Activated B cell treated with CpG ODN at 0.5 μM for 24 hours (primary cell): ENCODE results near the gene SOD2. TPM values are rescaled to one million over a fixed set of nuclear protein-coding genes. Genes with fewer than 3 reads are reported as not detected.
"Not testable (repeated sequence)": the region's sequence is repeated elsewhere in the genome, so short reads cannot be mapped to it uniquely, and the experiment has no call there.

Experiments
- ATAC-seq: fragments of 200-7000 bp; cut with Tn5 transposase; one replicate; pipeline ENCODE4 v1.10.0; 2021; ENCODE audit warnings: low read depth, mild to moderate bottlenecking, moderate library complexity
- CTCF ChIA-PET: fragments of 350-600 bp; sonication (Branson Sonifier 250); formaldehyde crosslinking; loops from one replicate; lab custom pipeline; 2021; ENCODE audit warnings: antibody characterized with exemption; lab: Charles Lee
- POLR2A ChIA-PET: fragments of 350-600 bp; sonication (Branson Sonifier 250); formaldehyde crosslinking; loops from one replicate; lab custom pipeline; 2021; ENCODE audit warnings: antibody characterized with exemption; lab: Charles Lee
- DNase-seq: peaks from one replicate; pipeline ENCODE4 v3.0.0; 2022
- H3K27ac Mint-ChIP-seq: one replicate; pipeline ENCODE4 v1.8.0; 2020; ENCODE audit warnings: mixed read lengths
- H3K27me3 Mint-ChIP-seq: one replicate; pipeline ENCODE4 v1.8.0; 2021; ENCODE audit warnings: mixed read lengths
- H3K36me3 Mint-ChIP-seq: one replicate; pipeline ENCODE4 v1.8.0; 2021; ENCODE audit warnings: low read depth, mixed read lengths
- H3K4me1 Mint-ChIP-seq: one replicate; pipeline ENCODE4 v1.8.0; 2021; ENCODE audit warnings: mixed read lengths
- H3K4me3 Mint-ChIP-seq: one replicate; pipeline ENCODE4 v1.8.0; 2020; ENCODE audit warnings: mild to moderate bottlenecking, mixed read lengths
- H3K9me3 Mint-ChIP-seq: one replicate; pipeline ENCODE4 v1.8.0; 2020; ENCODE audit warnings: mixed read lengths
- CTCF ChIP-seq: fragments of 200-600 bp; IDR thresholded peaks from one replicate; pipeline ENCODE4 v1.8.0; 2022; ENCODE audit warnings: antibody characterized with exemption, mild to moderate bottlenecking
- intact Hi-C: fragments of 100-400 bp; cut with micrococcal nuclease; formaldehyde crosslinking; loops from one replicate; pipeline ENCODE4 v1.15.1; 2024
- total RNA-seq: library from RNA; stranded (reverse); gene quantifications from 2 replicates; pipeline ENCODE4 v1.2.3, GENCODE V29; 2022

SOD2 gene
- 91.0 and 98.2 TPM in 2 replicates for total RNA-seq

GRCh38 chr6:159693128-159693893, at the start of gene SOD2:
TSS of gene SOD2 (minus strand) at chr6:159693241. CDS start at chr6:159693167, 74 bp downstream.
- CTCF ChIA-PET: interaction anchor here (0.7 to 3.1 kb wide), 4 partner anchors 32 to 170 kb away, joined by 3 to 7 read pairs (median 4); no protein-coding TSS in a partner anchor
- Mint-ChIP-seq H3K4me1 (peaks cover 36% of the 10 kb centered on the region), H3K36me3 (peaks cover 20% of the 10 kb centered on the region), H3K27ac (peak within 1 kb of the TSS; percentile 92), H3K9me3 (no peaks in the 10 kb centered on the region), H3K27me3 (no peaks in the 10 kb centered on the region), H3K4me3 (peak within 1 kb of the TSS; percentile 94)
- ATAC-seq (peak; percentile 81), DNase-seq (peak; percentile 89)
- POLR2A ChIA-PET: interaction anchor here (1.1 to 6.4 kb wide), 8 partner anchors 9 to 587 kb away, joined by 3 to 95 read pairs (median 7); partner anchors contain the start of genes ACAT2, MRPL18, TCP1 and WTAP
- no peak for TF ChIP-seq CTCF
- intact Hi-C loops: loop anchor here (1.0 to 10.0 kb wide), 5 partner anchors 34 to 841 kb away; partner anchors contain the start of genes MRPL18 and WTAP

- no peaks in the 10 kb centered on the region for H3K27me3 Mint-ChIP-seq
- no peak overlapping the region for H3K4me3 Mint-ChIP-seq
- CTCF ChIA-PET: no interaction called here
- H3K4me1 Mint-ChIP-seq: peaks cover 3% of the 10 kb centered on the region
- TF ChIP-seq CTCF: no peak
- DNase-seq: no peak
- H3K27ac Mint-ChIP-seq: no peak overlapping the region
- peaks cover 78% of the 10 kb centered on the region for H3K36me3 Mint-ChIP-seq
- ATAC-seq: no peak
- no peaks in the 10 kb centered on the region for H3K9me3 Mint-ChIP-seq
- POLR2A ChIA-PET: no interaction called here
- intact Hi-C loops: loop anchor here (2.0 kb wide), 1 partner anchor 13 kb away; no protein-coding TSS in a partner anchor
Measured at GRCh38 chr6:159742165-159742564, 49.1 kb upstream of the SOD2 start.

GRCh38 chr6:159739341-159739740, 46.3 kb upstream of the SOD2 start:
- no peak for TF ChIP-seq CTCF
- H3K36me3 Mint-ChIP-seq: peaks cover 59% of the 10 kb centered on the region
- peaks cover 16% of the 10 kb centered on the region for H3K4me1 Mint-ChIP-seq
- H3K27ac Mint-ChIP-seq: no peak overlapping the region
- DNase-seq: no peak
- H3K9me3 Mint-ChIP-seq: no peaks in the 10 kb centered on the region
- ChIA-PET CTCF (no interaction called here), POLR2A (no interaction called here)
- no peaks in the 10 kb centered on the region for H3K27me3 Mint-ChIP-seq
- intact Hi-C loops: no loop called here
- ATAC-seq: no peak
- H3K4me3 Mint-ChIP-seq: no peak overlapping the region

GRCh38 chr6:159736908-159737307, 43.9 kb upstream of the SOD2 start:
- Mint-ChIP-seq H3K27me3 (no peaks in the 10 kb centered on the region), H3K4me3 (no peak overlapping the region), H3K36me3 (peaks cover 43% of the 10 kb centered on the region), H3K27ac (no peak overlapping the region), H3K4me1 (peaks cover 23% of the 10 kb centered on the region), H3K9me3 (no peaks in the 10 kb centered on the region)
- intact Hi-C loops: no loop called here
- ChIA-PET POLR2A (no interaction called here), CTCF (interaction anchor here (1.2 kb wide), 1 partner anchor 42 kb away, joined by 4 read pairs; no protein-coding TSS in a partner anchor)
- ATAC-seq: no peak
- no peak for DNase-seq
- no peak for TF ChIP-seq CTCF

- intact Hi-C loops, DNase-seq, H3K4me3 Mint-ChIP-seq, H3K27me3 Mint-ChIP-seq, H3K27ac Mint-ChIP-seq, CTCF ChIA-PET, H3K9me3 Mint-ChIP-seq, ATAC-seq: not testable (repeated sequence)
- H3K4me1 Mint-ChIP-seq: peaks cover 56% of the 10 kb centered on the region
- POLR2A ChIA-PET: interaction anchor here (1.5 kb wide), 1 partner anchor 56 kb away, joined by 5 read pairs; the partner anchor contains the start of genes MRPL18 and TCP1
- peaks cover 26% of the 10 kb centered on the region for H3K36me3 Mint-ChIP-seq
Measured at GRCh38 chr6:159733395-159733794, 40.4 kb upstream of the SOD2 start.

- Mint-ChIP-seq H3K36me3 (peaks cover 19% of the 10 kb centered on the region), H3K4me1 (peaks cover 55% of the 10 kb centered on the region)
- H3K4me3 Mint-ChIP-seq, ATAC-seq, H3K27me3 Mint-ChIP-seq, CTCF ChIA-PET, intact Hi-C loops, H3K9me3 Mint-ChIP-seq, H3K27ac Mint-ChIP-seq, DNase-seq: not testable (repeated sequence)
- POLR2A ChIA-PET: interaction anchor here (0.7 to 1.5 kb wide), 3 partner anchors 10 to 57 kb away, joined by 3 to 6 read pairs (median 5); partner anchors contain the start of genes MRPL18 and TCP1
Measured at GRCh38 chr6:159732550-159732949, 39.5 kb upstream of the SOD2 start.
